ENCODE data around the gene SCAF1. TPM values are rescaled to one million over a fixed set of nuclear protein-coding genes. Genes with fewer than 3 reads are reported as not detected.

The SCAF1 gene
- total and polyA plus RNA-seq, 2 experiments from 2014 or later = 19.7 to 53.7 TPM

DNA sequence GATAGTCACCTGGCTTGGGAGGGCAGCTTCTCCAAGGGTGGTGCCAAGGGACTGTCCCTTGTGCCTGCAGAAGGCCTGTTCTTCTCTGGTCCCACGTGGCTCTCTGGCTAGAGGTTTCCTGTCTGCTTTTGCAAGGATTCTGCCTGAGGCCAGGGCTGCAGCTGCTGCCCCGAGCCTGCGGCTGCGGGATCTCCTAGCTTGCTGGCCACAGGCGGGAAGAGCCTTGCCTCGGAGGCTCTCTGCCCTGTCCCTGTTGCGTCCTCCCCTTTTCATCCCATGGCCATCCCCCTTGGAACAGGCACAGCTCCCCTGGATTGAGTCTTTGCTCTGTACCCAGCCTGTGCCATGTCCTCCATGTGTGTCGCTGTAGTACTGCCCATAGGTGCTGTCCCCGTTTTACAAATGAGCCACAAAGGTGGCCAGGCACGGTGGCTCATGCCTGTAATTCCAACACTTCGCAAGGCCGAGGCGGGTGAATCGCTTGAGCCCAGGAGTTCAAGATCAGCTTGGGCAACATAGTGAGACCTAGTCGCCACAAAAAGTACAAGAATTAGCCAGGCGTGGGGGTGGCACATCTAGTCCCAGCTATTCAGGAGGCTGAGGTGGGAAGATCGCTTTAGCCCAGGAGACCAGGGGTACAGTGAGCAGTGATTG lies 14.6 kb downstream of the SCAF1 start:
- H3K27me3 Mint-ChIP-seq (ENCODE audit: insufficient read depth, low read depth, poor library complexity) = peaks cover 19% of the 10 kb centered on the region
- peaks cover 17% of the 10 kb centered on the region for H3K36me3 ChIP-seq (ENCODE audit: insufficient read depth)
- H3K27ac ChIP-seq (ENCODE audit: low read depth) = no peak overlapping the region

DNA sequence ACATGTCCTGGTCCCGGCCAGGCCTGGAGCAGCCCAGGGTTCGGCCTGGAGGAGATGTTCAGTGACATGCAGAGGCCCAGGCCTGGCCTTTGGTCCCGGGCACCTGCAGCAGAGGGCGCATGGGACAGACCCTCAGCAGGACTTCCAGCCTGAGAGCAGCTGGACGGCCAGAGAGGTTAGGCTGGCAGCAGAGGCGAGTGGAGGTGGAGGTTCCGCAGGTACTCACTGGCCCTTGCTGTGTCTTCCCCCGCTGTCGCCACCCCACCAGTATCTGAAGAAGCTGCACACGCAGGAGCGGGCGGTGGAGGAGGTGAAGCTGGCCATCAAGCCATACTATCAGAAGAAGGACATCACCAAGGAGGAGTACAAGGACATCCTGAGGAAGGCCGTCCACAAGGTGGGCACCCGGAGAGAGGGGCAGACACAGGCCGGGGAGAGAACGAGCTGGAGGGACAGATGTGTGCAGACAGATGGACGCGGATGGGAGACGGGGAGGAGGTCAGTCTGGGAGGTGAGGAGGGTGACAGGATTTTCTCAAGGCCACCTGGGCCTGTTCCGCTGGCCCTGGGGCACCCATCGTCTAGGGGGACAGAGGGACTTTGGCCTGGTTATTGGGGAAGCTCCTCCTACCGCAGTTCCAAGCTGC lies 15.6 kb downstream of the SCAF1 start:
- Histone ChIP-seq H3K27ac (ENCODE audit: low read depth) (no peak overlapping the region), H4K20me1 (replicated peaks; ENCODE audit: insufficient read depth) (peaks cover 7% of the 10 kb centered on the region), H3K36me3 (ENCODE audit: insufficient read depth) (peaks cover 22% of the 10 kb centered on the region), H3F3A (replicated peaks; ENCODE audit: low read depth) (peaks cover 9% of the 10 kb centered on the region; the same call in 1 of the 2 replicates), H3K27me3 (ENCODE audit: insufficient read depth) (no peaks in the 10 kb centered on the region), H3K4me2 (no peak overlapping the region), H3K79me2 (replicated peaks; ENCODE audit: insufficient read depth) (no peaks in the 10 kb centered on the region), H3K9me2 (ENCODE audit: insufficient read depth) (no peaks in the 10 kb centered on the region), H2AFZ (no peak overlapping the region), H3K4me3 (no peak overlapping the region), H3K4me1 (ENCODE audit: insufficient read depth) (no peaks in the 10 kb centered on the region)
- H3K9me3 Mint-ChIP-seq = peaks cover 19% of the 10 kb centered on the region
- H3K27ac Mint-ChIP-seq = peak overlapping the region; percentile 24; the same call in 1 of the 2 replicates
- H3K4me1 Mint-ChIP-seq = peaks cover 8% of the 10 kb centered on the region
- peaks cover 19% of the 10 kb centered on the region for H3K27me3 Mint-ChIP-seq (ENCODE audit: insufficient read depth, low read depth, poor library complexity)
- no peak overlapping the region; the same call in 2 of the 3 replicates for H3K4me3 Mint-ChIP-seq
- H3K36me3 Mint-ChIP-seq (ENCODE audit: low read depth) = peaks cover 90% of the 10 kb centered on the region
- no peak for DNase-seq (ENCODE audit: low spot score)
- no peak for ATAC-seq
- TF ChIP-seq EZH2 (IDR thresholded peaks at IDR 0.05; ENCODE audit: low read depth, unreplicated experiment) = no peak
- no peak for TF ChIP-seq ZNF331 (CRISPR knock-in tag; IDR thresholded peaks at IDR 0.05; ENCODE audit: low read depth)
- TF ChIP-seq, protein P1, sequence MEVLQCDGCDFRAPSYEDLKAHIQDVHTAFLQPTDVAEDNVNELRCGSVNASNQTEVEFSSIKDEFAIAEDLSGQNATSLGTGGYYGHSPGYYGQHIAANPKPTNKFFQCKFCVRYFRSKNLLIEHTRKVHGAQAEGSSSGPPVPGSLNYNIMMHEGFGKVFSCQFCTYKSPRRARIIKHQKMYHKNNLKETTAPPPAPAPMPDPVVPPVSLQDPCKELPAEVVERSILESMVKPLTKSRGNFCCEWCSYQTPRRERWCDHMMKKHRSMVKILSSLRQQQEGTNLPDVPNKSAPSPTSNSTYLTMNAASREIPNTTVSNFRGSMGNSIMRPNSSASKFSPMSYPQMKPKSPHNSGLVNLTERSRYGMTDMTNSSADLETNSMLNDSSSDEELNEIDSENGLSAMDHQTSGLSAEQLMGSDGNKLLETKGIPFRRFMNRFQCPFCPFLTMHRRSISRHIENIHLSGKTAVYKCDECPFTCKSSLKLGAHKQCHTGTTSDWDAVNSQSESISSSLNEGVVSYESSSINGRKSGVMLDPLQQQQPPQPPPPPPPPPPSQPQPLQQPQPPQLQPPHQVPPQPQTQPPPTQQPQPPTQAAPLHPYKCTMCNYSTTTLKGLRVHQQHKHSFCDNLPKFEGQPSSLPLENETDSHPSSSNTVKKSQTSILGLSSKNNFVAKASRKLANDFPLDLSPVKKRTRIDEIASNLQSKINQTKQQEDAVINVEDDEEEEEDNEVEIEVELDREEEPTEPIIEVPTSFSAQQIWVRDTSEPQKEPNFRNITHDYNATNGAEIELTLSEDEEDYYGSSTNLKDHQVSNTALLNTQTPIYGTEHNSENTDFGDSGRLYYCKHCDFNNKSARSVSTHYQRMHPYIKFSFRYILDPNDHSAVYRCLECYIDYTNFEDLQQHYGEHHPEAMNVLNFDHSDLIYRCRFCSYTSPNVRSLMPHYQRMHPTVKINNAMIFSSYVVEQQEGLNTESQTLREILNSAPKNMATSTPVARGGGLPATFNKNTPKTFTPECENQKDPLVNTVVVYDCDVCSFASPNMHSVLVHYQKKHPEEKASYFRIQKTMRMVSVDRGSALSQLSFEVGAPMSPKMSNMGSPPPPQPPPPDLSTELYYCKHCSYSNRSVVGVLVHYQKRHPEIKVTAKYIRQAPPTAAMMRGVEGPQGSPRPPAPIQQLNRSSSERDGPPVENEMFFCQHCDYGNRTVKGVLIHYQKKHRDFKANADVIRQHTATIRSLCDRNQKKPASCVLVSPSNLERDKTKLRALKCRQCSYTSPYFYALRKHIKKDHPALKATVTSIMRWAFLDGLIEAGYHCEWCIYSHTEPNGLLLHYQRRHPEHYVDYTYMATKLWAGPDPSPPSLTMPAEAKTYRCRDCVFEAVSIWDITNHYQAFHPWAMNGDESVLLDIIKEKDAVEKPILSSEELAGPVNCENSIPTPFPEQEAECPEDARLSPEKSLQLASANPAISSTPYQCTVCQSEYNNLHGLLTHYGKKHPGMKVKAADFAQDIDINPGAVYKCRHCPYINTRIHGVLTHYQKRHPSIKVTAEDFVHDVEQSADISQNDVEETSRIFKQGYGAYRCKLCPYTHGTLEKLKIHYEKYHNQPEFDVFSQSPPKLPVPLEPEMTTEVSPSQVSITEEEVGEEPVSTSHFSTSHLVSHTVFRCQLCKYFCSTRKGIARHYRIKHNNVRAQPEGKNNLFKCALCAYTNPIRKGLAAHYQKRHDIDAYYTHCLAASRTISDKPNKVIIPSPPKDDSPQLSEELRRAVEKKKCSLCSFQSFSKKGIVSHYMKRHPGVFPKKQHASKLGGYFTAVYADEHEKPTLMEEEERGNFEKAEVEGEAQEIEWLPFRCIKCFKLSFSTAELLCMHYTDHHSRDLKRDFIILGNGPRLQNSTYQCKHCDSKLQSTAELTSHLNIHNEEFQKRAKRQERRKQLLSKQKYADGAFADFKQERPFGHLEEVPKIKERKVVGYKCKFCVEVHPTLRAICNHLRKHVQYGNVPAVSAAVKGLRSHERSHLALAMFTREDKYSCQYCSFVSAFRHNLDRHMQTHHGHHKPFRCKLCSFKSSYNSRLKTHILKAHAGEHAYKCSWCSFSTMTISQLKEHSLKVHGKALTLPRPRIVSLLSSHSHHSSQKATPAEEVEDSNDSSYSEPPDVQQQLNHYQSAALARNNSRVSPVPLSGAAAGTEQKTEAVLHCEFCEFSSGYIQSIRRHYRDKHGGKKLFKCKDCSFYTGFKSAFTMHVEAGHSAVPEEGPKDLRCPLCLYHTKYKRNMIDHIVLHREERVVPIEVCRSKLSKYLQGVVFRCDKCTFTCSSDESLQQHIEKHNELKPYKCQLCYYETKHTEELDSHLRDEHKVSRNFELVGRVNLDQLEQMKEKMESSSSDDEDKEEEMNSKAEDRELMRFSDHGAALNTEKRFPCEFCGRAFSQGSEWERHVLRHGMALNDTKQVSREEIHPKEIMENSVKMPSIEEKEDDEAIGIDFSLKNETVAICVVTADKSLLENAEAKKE (CRISPR knock-in tag; IDR thresholded peaks at IDR 0.05) = no peak
- TF ChIP-seq, protein P2, sequence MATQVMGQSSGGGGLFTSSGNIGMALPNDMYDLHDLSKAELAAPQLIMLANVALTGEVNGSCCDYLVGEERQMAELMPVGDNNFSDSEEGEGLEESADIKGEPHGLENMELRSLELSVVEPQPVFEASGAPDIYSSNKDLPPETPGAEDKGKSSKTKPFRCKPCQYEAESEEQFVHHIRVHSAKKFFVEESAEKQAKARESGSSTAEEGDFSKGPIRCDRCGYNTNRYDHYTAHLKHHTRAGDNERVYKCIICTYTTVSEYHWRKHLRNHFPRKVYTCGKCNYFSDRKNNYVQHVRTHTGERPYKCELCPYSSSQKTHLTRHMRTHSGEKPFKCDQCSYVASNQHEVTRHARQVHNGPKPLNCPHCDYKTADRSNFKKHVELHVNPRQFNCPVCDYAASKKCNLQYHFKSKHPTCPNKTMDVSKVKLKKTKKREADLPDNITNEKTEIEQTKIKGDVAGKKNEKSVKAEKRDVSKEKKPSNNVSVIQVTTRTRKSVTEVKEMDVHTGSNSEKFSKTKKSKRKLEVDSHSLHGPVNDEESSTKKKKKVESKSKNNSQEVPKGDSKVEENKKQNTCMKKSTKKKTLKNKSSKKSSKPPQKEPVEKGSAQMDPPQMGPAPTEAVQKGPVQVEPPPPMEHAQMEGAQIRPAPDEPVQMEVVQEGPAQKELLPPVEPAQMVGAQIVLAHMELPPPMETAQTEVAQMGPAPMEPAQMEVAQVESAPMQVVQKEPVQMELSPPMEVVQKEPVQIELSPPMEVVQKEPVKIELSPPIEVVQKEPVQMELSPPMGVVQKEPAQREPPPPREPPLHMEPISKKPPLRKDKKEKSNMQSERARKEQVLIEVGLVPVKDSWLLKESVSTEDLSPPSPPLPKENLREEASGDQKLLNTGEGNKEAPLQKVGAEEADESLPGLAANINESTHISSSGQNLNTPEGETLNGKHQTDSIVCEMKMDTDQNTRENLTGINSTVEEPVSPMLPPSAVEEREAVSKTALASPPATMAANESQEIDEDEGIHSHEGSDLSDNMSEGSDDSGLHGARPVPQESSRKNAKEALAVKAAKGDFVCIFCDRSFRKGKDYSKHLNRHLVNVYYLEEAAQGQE (IDR thresholded peaks at IDR 0.05; ENCODE audit: unreplicated experiment) = no peak
- TF ChIP-seq JUNB (IDR thresholded peaks at IDR 0.05; ENCODE audit: unreplicated experiment) = no peak

More for the DNA sequence above, 14.6 kb downstream of the SCAF1 start:
- peaks cover 9% of the 10 kb centered on the region; the same call in 1 of the 2 replicates for H3F3A ChIP-seq (replicated peaks; ENCODE audit: low read depth)
- Mint-ChIP-seq H3K36me3 (ENCODE audit: low read depth) (peaks cover 81% of the 10 kb centered on the region), H3K9me3 (peaks cover 19% of the 10 kb centered on the region), H3K27ac (peak overlapping the region; percentile 86; the same call in 1 of the 2 replicates), H3K4me1 (peaks cover 8% of the 10 kb centered on the region), H3K4me3 (no peak overlapping the region; the same call in 2 of the 3 replicates)
- H2AFZ ChIP-seq = no peak overlapping the region
- no peak overlapping the region for H3K4me3 ChIP-seq
- no peak for ATAC-seq
- no peaks in the 10 kb centered on the region for H3K9me2 ChIP-seq (ENCODE audit: insufficient read depth)
- peaks cover 6% of the 10 kb centered on the region for H4K20me1 ChIP-seq (replicated peaks; ENCODE audit: insufficient read depth)
- no peak overlapping the region for H3K4me2 ChIP-seq
- H3K79me2 ChIP-seq (replicated peaks; ENCODE audit: insufficient read depth) = no peaks in the 10 kb centered on the region
- H3K4me1 ChIP-seq (ENCODE audit: insufficient read depth) = no peaks in the 10 kb centered on the region
- no peaks in the 10 kb centered on the region for H3K27me3 ChIP-seq (ENCODE audit: insufficient read depth)
- TF ChIP-seq NANOG (IDR thresholded peaks at IDR 0.05; ENCODE audit: borderline replicate concordance) (no peak), POLR2AphosphoS5 (IDR thresholded peaks at IDR 0.05; ENCODE audit: low read depth) (no peak)
- TF ChIP-seq, protein P3, sequence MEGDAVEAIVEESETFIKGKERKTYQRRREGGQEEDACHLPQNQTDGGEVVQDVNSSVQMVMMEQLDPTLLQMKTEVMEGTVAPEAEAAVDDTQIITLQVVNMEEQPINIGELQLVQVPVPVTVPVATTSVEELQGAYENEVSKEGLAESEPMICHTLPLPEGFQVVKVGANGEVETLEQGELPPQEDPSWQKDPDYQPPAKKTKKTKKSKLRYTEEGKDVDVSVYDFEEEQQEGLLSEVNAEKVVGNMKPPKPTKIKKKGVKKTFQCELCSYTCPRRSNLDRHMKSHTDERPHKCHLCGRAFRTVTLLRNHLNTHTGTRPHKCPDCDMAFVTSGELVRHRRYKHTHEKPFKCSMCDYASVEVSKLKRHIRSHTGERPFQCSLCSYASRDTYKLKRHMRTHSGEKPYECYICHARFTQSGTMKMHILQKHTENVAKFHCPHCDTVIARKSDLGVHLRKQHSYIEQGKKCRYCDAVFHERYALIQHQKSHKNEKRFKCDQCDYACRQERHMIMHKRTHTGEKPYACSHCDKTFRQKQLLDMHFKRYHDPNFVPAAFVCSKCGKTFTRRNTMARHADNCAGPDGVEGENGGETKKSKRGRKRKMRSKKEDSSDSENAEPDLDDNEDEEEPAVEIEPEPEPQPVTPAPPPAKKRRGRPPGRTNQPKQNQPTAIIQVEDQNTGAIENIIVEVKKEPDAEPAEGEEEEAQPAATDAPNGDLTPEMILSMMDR (conservative IDR thresholded peaks at IDR 0.05; ENCODE audit: low read depth in 2 of 2) = no peak
- no peak for DNase-seq (ENCODE audit: low spot score)

All from GM23338 (cell line).